Measurements from ENCODE around the gene SIGLEC7.
A peak's percentile ranks its signal among the peaks of the same experiment; 100 is the strongest.

Gene SIGLEC7

DNA sequence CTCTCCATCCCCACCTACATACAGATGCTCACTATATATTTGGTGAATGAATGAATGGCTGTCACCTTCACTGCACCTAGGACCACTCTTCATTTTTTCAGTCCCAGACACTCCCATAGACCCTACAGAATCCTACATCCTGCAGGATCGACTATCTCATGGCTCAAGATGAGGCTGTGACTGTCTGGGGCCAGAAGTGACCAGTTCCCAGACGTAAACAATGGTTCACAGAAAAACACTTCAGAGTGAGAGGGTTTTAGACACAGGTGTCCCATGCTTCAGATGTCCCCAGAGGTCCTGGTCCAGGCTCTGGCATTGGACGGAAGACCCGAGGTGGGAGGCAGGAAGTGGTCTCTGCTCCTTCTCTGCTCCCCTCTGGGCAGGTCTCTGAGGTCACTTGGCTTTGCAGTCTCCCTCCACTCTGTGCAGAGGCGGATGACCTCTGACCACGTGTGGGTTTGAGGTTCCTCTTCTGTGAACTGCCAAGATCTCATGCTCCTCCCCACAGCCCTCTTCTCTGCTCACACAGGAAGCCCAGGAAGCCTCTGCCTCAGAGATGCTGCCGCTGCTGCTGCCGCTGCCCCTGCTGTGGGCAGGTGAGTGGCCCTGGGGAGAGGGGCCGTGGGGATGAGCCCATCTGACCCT is 24.9 kb downstream of the SIGLEC7 start:
- peak; percentile 7 to 9 for DNase-seq (ENCODE audit: low read depth in 2 of 2, low spot score in 1 of 2)

DNA sequence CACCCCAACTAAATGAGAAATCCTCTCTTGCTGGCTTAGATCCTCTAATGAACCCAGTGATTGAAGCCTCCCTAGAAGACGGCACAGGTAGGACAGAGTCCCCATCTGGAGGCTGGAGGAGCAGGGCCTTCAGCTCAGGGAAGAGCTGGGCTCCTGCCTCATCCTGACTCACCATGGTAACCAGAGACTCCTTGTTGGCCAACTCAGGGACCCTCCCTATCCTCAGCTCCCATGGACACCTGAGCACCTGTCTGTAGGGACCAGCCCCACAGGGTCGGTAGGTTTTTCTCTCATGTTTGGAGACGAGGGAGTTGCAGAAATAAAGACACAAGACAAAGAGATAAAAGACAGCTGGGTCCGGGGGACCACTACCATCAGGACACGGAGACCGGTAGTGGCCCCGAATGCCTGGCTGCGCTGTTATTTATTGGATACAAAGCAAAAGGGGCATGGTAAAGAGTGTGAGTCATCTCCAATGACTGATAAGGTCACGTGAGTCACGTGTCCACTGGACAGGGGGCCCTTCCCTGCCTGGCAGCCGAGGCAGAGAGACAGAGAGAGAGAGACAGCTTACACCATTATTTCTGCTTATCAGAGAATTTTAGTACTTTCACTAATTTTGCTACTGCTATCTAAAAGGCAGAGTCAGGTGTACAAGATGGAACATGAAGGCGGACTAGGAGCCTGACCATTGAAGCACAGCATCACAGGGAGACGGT is 26.6 kb downstream of the SIGLEC7 start:
- no peak for DNase-seq (ENCODE audit: low read depth in 2 of 2, low spot score in 1 of 2)

DNA sequence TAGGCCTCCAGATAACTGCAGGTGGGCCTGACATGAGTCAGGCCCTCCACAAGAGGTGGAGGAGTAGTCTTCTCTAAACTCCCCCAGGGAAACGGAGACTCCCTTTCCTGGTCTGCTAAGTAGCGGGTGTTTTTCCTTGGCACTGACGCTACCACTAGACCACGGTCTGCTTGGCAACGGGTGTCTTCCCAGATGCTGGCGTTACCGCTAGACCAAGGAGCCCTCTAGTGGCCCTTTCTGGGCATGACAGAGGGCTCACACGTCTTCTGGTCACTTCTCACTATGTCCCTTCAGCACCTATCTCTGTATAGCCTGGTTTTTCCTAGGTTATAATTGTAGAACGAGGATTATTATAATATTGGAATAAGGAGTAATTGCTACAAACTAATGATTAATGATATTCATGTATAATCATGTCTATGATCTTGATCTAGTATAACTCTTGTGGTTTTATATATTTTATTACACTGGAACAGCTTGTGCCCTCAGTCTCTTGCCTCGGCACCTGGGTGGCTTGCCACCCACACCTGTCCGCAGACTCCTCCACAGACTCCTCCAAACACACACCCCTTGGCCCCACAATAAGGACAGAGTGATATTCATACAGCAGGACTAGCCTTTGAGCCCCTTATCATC is 27.3 kb downstream of the SIGLEC7 start:
- peak; percentile 20 to 27 for DNase-seq (ENCODE audit: low read depth in 2 of 2, low spot score in 1 of 2)

DNA sequence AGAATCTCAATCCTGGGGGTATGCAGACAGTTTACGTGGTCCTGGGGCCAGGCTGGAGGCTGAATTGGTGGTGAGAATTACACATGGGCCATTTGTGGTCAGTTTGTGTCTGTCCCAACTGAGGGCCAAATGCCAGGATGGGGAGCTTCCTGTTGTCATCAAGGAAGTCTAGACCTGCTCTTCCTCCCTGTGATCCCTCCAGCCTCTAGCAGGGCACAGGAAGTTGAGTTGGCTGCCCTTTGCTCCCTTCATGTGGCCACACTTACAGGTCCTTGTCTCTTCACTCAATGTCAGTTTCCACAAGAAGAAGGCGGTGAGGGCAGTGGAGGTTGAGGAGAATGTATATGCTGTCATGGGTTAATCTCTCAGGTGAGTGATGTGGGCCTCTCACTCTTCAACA is 30.1 kb downstream of the SIGLEC7 start:
- DNase-seq (ENCODE audit: low read depth in 2 of 2, low spot score in 1 of 2): no peak

DNA sequence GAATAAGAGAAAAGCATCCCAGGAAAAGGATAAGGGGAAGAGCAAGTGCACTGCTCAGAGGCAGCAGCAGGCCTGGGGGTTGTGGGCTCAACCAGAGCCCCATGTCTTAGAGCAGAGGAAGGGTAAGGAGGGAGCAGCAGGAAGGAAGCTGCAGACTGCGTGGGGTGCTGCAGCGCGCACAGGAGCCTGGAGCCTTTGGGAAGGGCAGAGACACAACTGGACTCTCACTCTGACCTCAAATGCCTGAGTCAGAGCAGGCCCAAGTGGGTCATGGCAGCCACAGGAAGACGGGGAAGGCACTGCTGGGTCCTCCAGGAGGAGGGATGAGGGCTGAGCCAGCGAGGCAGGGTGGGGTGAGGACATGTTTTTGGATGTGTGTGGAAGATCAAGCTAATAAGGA is 31.6 kb downstream of the SIGLEC7 start:
- DNase-seq (ENCODE audit: low read depth in 2 of 2, low spot score in 1 of 2): no peak

DNA sequence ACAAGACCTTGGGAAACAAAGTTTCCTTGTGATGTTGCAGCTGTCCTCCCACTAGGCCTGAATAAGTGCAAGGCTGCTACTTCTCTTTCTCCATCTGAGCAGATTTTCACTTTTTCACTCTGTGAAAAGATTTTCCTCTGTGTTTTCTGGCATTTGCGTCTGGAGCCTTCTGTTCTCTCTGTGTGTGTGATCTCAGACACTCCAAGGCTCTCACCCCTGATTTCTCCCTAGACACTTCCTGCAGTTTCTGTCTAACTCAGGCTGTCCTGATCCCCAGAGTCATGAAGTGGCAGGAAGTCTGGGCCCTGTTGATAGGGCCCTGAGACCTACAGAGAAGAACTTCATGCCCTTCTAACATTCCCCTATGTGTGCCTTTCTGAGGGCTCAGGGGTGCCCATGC is 37.2 kb downstream of the SIGLEC7 start:
- no peak for DNase-seq (ENCODE audit: low read depth in 2 of 2, low spot score in 1 of 2)

DNA sequence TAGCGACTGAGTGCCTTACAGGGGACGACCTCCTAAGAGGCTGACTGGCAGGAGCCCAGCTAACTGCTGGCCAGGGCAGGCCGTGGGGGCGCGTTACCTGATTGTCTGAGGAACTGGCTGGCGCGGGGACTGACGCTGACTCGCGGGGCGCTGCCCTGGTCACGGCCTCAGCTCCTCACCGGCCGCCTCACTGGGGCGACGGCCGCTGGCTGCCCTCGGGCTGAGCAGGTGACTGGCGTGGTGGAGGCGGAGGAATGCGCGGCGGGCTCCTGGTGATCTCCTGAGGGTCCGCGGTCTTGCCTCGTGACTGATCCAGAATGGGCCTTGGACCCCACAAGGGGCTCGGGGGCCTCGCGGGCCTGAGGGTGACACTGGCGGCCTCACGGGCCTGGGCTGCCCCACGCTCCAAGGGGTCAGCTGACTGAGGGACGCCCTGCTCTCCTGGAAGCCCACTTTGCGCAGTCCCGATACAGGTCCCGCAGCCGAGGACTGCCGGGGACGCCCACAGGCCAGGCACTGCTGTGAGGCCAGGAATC is 39.3 kb downstream of the SIGLEC7 start:
- no peak for DNase-seq (ENCODE audit: low read depth in 2 of 2, low spot score in 1 of 2)

DNA sequence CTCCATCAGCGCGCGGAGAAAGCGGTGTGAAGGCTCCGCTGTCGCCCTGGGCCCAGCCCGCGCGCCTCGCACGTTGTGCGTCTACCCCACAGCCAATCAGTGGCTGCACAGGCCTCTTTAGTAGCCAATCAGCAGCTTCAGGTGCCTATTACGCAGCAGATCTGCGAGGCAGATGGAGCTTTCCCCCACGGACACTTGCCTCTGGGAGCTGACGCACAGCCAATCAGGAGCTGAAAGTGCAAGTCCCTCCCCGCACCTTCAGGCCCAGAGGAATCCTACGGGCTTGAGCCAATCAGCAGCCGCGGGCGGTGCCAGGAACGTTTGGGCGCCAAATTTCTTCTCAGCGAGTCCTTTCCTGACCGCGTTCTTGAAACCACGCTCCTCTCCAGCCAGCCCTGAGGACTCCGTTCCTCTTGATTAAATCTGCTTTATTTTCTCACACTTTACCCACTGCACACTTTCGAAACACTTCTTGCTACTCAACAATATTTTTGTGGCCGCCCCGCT is 39.9 kb downstream of the SIGLEC7 start:
- DNase-seq (ENCODE audit: low read depth in 2 of 2, low spot score in 1 of 2): no peak

DNA sequence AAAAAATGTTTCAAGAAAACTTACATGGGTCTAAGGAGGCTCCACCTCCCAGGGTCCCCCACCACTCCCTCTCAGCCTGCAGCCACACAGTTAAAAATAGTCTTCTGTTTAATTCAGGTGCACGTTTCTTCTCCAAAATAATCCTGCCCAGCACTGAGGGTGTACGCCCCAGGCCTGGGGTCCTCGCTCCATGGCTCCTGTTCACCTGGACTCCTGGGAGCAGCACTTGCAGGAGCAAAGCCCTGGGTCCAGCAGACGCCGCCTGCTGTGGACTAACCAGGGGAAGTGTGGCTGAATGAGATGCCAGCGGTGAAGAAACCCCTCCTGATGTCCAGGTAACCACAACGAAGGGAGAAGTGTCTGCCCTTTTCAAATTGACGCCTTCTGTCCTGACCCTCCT is 41.5 kb downstream of the SIGLEC7 start:
- DNase-seq (ENCODE audit: low read depth in 2 of 2, low spot score in 1 of 2): no peak

DNA sequence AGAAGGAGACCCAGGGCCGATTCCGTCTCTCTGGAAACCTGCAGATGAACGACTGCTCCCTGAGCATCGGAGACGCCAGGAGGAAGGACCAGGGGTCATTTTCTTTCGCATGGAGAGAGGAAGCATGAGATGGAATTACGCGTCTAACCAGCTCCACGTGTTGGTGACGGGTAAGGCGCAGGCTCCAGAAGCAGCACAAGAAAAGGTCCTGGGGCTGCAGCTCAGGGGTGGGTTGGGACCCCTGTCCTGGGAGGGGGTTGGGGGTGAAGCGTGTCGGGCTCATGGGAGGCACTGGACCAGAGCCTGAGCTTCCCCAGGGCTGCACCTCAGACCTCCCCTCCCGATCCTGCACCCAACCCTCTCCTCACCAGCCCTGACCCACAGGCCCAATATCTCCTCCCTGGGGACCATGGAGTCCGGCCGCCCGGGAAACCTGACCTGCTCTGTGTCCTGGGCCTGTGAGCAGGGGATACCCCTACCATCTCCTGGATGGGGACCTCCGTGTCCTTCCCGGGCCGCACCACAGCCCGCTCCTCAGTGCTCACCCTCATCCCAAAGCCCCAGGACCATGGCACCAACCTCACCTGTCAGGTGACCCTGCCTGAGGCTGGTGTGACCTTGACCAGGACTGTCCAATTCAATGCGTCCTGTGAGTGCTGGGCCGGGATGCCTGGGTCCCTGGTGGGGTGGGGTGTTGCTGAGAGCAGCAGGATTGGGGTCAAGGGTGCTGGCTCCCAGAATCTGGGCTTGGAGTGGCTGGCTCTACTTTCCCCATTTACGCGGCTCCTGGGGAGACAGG is 43.2 kb downstream of the SIGLEC7 start:
- no peak for DNase-seq (ENCODE audit: low read depth in 2 of 2, low spot score in 1 of 2)

DNA sequence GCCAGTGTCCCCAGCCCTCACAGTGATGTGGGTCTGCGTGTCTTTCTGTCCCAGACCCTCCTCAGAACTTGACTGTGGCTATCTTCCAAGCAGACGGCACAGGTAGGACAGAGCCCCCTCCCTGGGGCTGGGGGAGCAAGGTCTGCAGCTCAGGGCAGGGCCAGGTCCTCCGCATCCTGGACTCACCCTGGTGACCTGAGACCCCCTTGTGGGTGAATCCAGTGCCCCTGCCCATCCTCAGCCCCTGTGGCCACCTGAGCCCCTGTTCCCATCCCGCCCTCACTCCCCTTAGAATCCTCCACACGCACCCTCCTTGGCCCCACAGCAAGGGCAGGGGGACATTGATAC is 43.7 kb downstream of the SIGLEC7 start:
- no peak for DNase-seq (ENCODE audit: low read depth in 2 of 2, low spot score in 1 of 2)

DNA sequence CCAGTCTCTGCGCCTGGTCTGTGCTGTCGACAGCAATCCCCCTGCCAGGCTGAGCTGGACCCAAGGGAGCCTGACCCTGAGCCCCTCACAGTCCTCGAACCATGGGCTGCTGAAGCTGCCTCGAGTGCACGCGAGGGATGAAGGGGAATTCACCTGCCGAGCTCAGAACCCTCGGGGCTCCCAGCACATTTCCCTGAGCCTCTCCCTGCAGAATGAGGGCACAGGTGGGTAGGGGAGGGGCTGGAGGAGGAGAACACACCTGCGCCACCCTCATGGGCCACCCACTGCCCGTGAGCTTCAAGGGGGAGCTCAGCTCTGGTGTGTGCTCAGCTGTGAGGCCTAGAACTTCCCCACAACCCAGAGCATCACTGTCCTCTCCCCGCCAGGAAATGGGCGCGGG is 44.2 kb downstream of the SIGLEC7 start:
- no peak for DNase-seq (ENCODE audit: low read depth in 2 of 2, low spot score in 1 of 2)

DNA sequence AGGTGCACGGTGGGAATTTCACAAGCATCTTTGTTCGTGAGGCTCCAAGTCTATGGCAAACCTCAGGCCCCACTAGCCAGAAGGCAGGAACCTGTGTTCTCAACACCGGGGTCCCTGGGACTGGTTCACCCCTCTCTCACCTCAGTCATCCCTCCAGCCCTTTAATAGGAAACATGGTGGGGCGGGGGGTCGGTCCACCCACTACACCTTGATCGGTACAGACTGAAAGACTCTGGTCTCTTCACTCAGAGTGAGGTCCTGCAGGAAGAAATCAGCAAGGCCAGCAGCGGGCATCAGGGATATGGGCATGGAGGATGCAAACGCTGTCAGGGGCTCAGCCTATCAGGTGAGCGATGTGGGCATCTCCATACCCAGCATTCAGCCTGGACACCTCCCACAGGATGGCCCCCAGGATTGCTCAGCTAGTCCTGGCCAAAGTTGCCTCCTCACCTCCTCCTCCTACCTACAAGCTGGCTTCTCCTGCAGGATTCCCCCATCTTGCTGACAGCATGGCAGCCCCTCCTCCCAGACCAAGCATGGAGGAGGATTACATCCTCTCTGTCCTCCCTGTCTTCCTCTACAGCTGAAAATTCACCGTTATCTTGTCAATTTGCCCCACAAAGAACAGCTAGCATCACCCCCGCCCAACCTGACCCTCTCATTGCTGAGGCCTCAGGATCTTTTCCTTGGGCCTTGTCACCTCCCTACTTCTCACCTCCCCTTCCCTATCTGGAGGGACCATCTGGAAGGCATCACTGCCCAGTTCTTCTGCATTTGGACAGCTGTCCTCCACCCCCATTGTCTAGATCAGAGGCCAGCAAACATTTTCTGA is 45.5 kb downstream of the SIGLEC7 start:
- no peak for DNase-seq (ENCODE audit: low read depth in 2 of 2, low spot score in 1 of 2)

DNA sequence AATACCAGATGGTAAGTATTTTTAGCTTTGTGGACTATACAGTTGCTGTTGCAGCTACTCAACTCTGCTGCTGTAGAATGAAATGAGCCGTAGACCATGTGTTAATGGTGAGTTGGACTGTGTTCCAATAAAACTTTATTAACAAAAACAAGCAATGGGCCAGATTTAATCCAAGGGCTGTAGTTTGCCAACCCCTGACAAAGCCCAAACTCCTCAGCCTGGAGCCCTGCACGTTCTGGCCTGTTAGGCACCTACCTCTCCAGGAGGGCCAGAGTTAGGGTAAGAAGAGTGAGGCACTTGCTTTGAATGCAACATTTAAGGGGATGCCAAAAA is 46.1 kb downstream of the SIGLEC7 start:
- DNase-seq (ENCODE audit: low read depth in 2 of 2, low spot score in 1 of 2): no peak

DNA sequence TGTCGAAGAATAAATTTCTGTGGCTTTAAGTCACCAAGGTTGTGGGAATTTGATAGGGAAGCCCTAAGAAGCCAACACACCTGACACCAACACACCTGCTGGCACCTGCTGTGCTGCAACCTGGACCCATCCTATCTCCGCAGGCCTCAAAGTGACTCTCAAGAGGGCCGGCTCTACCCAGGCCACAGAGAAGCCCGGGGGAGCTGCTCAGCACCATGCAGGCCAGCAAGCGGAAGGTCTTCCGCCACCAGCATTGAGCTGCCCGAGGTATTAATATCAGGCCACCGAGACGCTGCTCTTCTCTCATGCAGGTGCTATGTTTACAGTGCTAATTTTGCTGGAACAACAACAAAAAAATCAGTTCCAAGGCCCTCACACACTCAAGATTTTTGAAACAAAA is 50.6 kb downstream of the SIGLEC7 start:
- DNase-seq (ENCODE audit: low read depth in 2 of 2, low spot score in 1 of 2): no peak

DNA sequence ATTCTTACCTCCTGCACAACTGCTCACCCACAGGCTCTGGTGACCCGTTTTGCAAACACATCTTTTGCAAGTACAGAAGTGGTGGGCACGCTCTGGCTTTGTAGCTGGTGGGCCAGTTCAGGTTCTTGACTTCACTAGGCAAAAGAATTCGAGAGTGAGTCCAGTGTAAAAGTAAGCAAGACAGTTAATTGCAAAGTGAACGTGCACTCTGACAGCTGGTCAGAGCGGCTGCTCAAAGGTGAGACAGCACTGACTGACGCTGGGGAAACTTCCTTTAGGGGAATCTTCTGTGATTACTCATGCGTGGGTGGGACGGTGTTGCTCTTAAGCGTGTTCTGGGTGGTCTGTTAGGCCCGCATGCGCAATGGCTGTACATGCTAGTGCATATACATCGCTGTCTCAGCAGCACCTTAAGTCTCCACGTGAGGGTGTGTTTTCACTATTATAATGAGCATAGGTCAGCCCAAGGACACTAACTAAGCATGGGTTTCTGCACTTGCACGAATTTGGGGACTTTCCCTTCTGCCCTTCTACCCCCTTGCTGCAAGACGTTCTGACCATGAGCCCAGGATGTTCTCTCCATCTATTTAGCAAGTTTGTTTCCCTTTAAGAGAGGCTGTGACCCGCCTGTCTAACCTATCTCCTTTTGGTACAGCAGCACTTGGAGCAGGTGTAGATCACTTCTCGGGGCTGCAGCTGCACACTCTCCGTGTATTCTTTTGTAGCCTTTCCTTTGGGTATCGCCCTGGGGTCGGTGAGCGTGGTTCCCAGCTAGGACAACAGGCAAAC is 52.6 kb downstream of the SIGLEC7 start:
- DNase-seq (ENCODE audit: low read depth in 2 of 2, low spot score in 1 of 2): no peak

DNA sequence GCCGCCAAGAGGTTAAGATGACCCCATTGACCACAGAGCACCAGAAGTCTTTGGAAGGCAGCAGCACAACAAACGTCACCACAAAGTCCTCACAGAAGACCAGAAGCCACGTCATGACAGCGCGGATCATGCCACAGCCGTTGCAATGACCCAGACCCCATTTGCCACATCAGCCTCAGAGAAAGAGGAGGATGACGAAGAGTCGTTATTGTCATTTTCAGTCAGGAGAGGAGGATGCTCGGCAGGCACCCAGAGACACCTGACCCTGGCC is 53.1 kb downstream of the SIGLEC7 start:
- no peak for DNase-seq (ENCODE audit: low read depth in 2 of 2, low spot score in 1 of 2)

DNA sequence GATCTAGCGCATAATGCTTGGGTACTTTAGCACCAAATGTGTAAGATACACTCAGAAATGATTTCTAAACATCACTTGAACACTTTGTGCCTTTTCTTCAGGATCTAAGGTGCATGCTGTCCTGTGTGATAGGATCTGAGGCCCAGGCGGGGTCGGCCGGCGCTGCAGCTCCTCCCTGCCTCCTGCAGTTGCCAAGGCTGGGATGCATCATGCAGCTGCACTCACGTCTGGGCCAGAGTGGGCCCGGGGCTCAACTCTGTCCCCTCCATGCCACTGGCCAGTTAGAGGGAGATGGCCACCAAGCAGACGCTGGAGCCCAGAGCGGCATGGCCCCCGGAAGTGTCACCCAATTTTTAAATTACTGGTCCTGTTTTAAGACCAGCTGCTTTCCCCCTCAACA is 53.5 kb downstream of the SIGLEC7 start:
- no peak for DNase-seq (ENCODE audit: low read depth in 2 of 2, low spot score in 1 of 2)

DNA sequence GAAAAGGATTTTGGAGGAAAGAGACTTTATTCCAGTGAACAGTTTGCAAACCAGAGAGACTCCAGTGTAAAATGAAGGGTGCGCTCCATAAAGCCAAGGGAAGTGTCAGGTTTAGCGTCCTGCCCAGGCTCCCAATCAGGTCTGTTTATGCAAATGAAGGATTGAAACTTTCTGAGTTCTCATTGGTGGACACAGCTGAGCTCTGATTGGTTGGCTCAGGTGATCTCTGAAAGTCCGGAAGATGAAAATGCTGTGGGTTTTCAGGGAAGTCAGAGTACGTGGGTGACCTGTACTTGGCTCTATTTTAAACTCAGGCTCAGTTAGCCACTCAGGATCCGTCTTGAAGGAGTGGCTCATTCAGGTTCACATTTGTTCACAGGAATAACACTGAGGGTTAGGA is 54.1 kb downstream of the SIGLEC7 start:
- no peak for DNase-seq (ENCODE audit: low read depth in 2 of 2, low spot score in 1 of 2)

DNA sequence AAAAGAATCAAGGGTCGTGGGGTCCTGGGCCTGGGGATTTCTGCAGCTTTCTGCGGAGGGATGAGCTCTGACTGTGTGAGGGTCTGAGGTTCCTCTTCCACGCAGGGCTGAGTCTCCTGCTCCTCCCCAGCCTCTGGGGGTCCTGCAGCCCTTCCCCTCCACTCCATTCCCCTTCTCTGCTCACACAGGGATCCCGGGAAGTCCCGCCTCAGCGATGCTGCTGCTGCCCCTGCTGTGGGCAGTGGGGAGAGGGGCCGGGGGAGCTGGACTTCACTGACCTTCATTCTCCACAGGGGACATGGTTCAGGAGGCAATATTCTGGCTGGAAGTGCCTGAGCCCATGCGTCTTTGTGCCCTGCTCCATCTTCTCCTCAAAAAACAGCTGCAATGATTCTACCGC is 56.5 kb downstream of the SIGLEC7 start:
- no peak for DNase-seq (ENCODE audit: low read depth in 2 of 2, low spot score in 1 of 2)
